GM12864 (cell line): ENCODE data around the gene COQ3.

ENCODE experiments used
- DNase-seq: peaks from one replicate; pipeline ENCODE4 v3.0.0-alpha.2; 2011; ENCODE audit warnings: low read depth
- H3K4me3 ChIP-seq: 2 replicates; pipeline ENCODE4 v1.5.1; 2011; ENCODE audit warnings: mild to moderate bottlenecking, low read depth, low read length, control low read depth
- TF ChIP-seq, protein P1 (sequence below): IDR thresholded peaks from 2 replicates; pipeline ENCODE4 v1.5.1; 2011; ENCODE audit warnings: low read depth, mild to moderate bottlenecking, moderate library complexity, low read length, control low read depth, inconsistent platforms; ENCODE audit errors: missing control alignments

COQ3 gene

DNA sequence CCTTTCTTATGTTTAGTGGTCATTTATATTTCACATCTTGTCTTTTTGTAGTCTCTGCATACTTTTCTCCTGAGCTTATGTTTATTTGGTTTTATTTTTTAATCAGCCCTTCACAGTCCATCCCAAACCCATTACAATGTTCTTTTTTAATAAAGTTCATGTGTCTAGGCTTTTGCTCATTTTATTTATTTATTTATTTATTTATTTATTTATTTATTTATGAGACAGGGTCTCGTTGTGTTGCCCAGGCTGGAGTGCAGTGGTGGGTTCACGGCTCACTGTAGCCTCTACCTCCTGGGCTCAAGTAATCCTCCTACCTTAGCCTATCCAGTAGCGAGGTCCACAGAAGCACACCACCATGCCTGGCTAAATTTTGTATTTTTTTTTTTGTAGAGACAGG is 3.1 kb downstream of the COQ3 start:
- TF ChIP-seq, protein P1, sequence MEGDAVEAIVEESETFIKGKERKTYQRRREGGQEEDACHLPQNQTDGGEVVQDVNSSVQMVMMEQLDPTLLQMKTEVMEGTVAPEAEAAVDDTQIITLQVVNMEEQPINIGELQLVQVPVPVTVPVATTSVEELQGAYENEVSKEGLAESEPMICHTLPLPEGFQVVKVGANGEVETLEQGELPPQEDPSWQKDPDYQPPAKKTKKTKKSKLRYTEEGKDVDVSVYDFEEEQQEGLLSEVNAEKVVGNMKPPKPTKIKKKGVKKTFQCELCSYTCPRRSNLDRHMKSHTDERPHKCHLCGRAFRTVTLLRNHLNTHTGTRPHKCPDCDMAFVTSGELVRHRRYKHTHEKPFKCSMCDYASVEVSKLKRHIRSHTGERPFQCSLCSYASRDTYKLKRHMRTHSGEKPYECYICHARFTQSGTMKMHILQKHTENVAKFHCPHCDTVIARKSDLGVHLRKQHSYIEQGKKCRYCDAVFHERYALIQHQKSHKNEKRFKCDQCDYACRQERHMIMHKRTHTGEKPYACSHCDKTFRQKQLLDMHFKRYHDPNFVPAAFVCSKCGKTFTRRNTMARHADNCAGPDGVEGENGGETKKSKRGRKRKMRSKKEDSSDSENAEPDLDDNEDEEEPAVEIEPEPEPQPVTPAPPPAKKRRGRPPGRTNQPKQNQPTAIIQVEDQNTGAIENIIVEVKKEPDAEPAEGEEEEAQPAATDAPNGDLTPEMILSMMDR = no peak
- no peak for DNase-seq
- H3K4me3 ChIP-seq = no peak overlapping the region

DNA sequence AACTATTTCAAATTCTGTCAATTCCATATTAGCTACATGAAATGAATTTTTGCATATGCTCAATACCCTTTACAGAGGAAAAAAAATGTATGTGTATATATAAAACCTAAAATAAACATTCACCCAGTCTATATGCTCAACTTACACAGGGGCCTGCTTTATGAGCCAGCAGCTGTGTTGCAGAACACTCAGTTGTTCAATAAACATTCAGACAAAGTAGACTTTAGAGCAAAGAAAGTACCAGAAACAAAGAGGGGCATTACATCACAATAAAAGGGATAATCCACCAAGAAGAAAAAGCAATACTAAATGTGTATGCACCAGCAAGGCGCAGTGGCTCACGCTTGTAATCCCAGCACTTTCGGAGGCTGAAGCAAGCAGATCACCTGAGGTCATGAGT is 9.5 kb downstream of the COQ3 start:
- H3K4me3 ChIP-seq = no peak overlapping the region

DNA sequence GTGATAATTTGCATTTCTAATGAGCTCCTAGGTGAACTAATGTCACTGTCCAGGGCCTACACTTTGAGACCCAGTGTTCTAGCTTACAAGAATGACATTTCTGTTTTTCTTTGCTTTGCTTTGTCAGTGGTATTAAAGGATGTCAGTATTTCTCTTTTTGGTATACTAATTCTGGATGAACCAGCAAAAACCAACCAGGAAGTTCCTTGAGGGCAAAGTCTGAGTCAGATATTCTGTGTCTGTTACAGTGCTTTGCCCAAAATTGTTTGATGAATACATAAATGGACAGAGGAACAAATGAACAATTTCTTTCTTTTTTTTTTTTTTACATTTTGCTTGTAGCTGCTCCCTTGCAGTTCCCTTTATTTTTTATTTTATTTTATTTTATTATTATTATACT is 15.4 kb downstream of the COQ3 start:
- DNase-seq = no peak
- TF ChIP-seq, protein P1 = no peak
- H3K4me3 ChIP-seq = no peak overlapping the region

More for the DNA sequence above, 9.5 kb downstream of the COQ3 start:
- TF ChIP-seq, protein P1 = no peak
- no peak for DNase-seq

DNA sequence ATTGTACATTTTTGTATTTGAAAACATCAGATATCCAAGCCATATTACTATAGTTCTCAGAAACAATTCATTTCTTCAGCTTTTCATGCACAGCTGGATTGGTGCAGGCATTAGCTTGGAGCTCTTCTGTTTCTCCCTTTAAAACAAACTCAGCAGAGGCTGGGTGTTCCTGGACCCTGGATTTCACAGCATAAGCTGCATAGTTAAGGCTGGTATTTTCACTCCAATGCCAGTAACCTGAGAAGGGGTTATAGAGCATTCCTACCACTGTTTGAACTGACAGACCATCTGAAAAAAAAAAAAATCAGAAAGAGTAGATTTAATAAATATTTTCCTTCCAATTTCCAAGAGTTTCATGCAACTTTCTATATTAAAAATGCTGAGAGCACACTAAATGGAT is 24.5 kb downstream of the COQ3 start:
- TF ChIP-seq, protein P1 = no peak
- no peak overlapping the region for H3K4me3 ChIP-seq

DNA sequence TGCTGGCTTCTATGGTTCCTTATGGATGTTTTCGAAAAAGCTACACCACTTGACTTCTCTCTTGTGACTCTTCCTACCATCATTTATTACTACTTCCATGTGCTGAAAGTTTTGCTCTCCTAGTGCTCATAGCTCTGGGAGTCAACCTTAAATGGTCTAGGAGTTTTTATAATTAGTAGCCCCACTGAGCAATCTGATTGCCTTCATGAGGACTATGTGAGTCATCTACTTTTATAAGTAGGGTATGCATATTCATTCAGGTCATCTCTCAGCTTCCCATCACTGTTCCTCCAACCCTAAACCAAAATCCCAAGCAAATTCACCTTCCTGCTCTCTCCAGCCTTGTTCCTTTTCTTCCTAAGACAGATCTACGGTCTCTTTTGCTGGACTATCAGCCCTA is 27.1 kb downstream of the COQ3 start:
- no peak for DNase-seq
- no peak overlapping the region for H3K4me3 ChIP-seq
- TF ChIP-seq, protein P1 = no peak

More for the DNA sequence above, 24.5 kb downstream of the COQ3 start:
- no peak for DNase-seq

DNA sequence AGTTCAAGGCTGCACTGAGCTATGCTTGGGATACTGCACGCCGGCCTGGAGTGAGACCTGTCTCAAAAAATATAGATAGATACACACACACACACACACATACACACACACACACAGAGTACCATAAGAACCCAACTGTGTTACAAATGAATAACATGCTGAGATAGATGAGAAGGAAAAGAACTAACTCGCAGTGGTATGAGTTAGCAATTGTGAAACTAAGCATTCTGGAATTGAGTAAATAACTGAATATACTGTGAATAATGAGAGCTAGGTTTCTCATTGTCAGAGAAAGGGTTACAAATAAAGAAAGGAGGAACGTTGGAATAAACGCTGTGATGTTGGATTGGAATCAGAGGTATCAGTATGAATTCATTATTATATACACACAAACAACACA is 30.0 kb downstream of the COQ3 start:
- TF ChIP-seq, protein P1 = no peak
- no peak overlapping the region for H3K4me3 ChIP-seq
- DNase-seq = peak; percentile 19

DNA sequence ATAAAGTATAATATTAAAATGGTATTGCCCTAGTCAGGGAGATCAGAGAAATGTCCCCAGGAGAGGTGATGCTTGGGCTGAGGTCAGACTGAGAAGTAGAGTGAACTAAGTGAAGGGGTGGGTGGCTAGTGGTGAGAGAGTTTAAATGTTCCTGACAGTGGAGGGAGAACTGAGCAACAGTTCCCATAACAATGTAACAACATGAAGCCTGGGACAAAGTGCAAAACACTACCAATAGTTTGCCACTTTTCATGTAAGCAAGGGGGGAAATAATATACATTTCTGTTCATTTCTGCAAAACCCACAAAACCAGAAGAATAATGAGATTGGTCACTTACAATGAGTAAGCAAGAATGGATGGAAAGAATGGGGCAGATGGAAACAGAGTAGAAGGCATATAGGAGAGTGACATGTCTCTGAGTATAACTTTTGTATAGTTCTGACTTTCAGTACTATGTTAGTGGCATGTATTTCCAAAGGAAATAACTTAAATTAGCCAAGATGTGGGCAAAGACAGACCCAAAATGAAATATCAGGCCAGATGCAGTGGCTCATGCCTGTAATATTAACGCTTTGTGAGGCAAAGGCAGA is 31.2 kb downstream of the COQ3 start:
- TF ChIP-seq, protein P1 = no peak
- no peak overlapping the region for H3K4me3 ChIP-seq
- no peak for DNase-seq
